A673 (cell line): Measurements from ENCODE around the gene CMIP. TPM values are rescaled to one million over a fixed set of nuclear protein-coding genes. Genes with fewer than 3 reads are reported as not detected.

ENCODE experiments used
- BruUV-seq: library from RNA; stranded (reverse); fragments of 400-500 nt; replicated peaks from 2 replicates; lab custom pipeline; 2021; lab: Mats Ljungman, UMichigan
- CTCF ChIA-PET: fragments of 300-600 bp; sonication (Branson Sonifier 250); formaldehyde crosslinking; loops from one replicate; lab custom pipeline; 2022; ENCODE audit warnings: antibody characterized with exemption; lab: Charles Lee
- POLR2A ChIA-PET: fragments of 300-600 bp; sonication (Branson Sonifier 250); formaldehyde crosslinking; loops from one replicate; lab custom pipeline; 2022; ENCODE audit warnings: antibody characterized with exemption; ENCODE audit not compliant: low non-redundant PET; lab: Charles Lee
- DNase-seq: peaks from one replicate; pipeline ENCODE4 v3.0.0-alpha.2; 2015; ENCODE audit warnings: low spot score
- H3K27ac ChIP-seq: fragments of 200-600 bp; sonication (generic); 2 replicates; pipeline ENCODE4 v1.5.1; 2016; ENCODE audit warnings: mixed run types, low read depth, mild to moderate bottlenecking, mixed read lengths, antibody characterized with exemption, low read length; ENCODE audit not compliant: poor library complexity, severe bottlenecking
- H3K27me3 ChIP-seq: fragments of 200-600 bp; sonication (generic); replicated peaks from 2 replicates; pipeline ENCODE4 v1.6.1; 2017; ENCODE audit warnings: mixed run types, low read depth, mild to moderate bottlenecking, mixed read lengths, antibody characterized with exemption, low read length; ENCODE audit not compliant: insufficient read depth, poor library complexity
- H3K36me3 ChIP-seq: fragments of 200-600 bp; sonication (generic); 2 replicates; pipeline ENCODE4 v1.6.1; 2016; ENCODE audit warnings: mixed run types, mild to moderate bottlenecking, mixed read lengths, antibody characterized with exemption, low read length; ENCODE audit not compliant: insufficient read depth, poor library complexity, severe bottlenecking
- H3K4me1 ChIP-seq: fragments of 200-600 bp; sonication (generic); 2 replicates; pipeline ENCODE4 v1.6.1; 2017; ENCODE audit warnings: mixed run types, mild to moderate bottlenecking, mixed read lengths, antibody characterized with exemption, low read length; ENCODE audit not compliant: insufficient read depth, poor library complexity, severe bottlenecking
- H3K4me3 ChIP-seq: fragments of 200-600 bp; sonication (generic); 2 replicates; pipeline ENCODE4 v1.5.1; 2016; ENCODE audit warnings: low read depth, mixed run types, mild to moderate bottlenecking, mixed read lengths, low read length; ENCODE audit not compliant: poor library complexity, severe bottlenecking
- H3K9me3 ChIP-seq: fragments of 200-600 bp; sonication (generic); 2 replicates; pipeline ENCODE4 v1.6.1; 2016; ENCODE audit warnings: mixed run types, low read depth, mild to moderate bottlenecking, mixed read lengths, antibody characterized with exemption, low read length; ENCODE audit not compliant: poor library complexity, severe bottlenecking
- CTCF ChIP-seq: fragments of 300-800, 200-600 bp; sonication (generic); conservative IDR thresholded peaks from 2 replicates; pipeline ENCODE4 v1.5.1; 2017; ENCODE audit warnings: low read depth, mild to moderate bottlenecking, antibody characterized with exemption, low read length, moderate library complexity, mixed read lengths
- EZH2 ChIP-seq: fragments of 200-600 bp; sonication (generic); IDR thresholded peaks from 2 replicates; pipeline ENCODE4 v1.6.1; 2017; ENCODE audit warnings: borderline replicate concordance, low read depth, mild to moderate bottlenecking, mixed read lengths, antibody characterized with exemption, low read length; ENCODE audit not compliant: poor library complexity, severe bottlenecking
- intact Hi-C: fragments of 100-400 bp; cut with micrococcal nuclease; formaldehyde crosslinking; loops from one replicate; pipeline ENCODE4 v1.10.0; 2022; ENCODE audit not compliant: unreplicated experiment
- total RNA-seq: library from RNA; stranded (reverse); gene quantifications from 2 replicates; pipeline ENCODE4 v1.2.3, GENCODE V29; 2021

The CMIP gene
- total RNA-seq, 1 experiment from 2014 or later: 25.5 TPM

GRCh38 chr16:81647527-81647926, 202.9 kb downstream of the CMIP start:
- no peak for TF ChIP-seq EZH2
- TF ChIP-seq CTCF: no peak
- Histone ChIP-seq H3K4me1 (peaks cover 4% of the 10 kb centered on the region), H3K27ac (no peak overlapping the region), H3K36me3 (no peaks in the 10 kb centered on the region), H3K9me3 (no peaks in the 10 kb centered on the region), H3K27me3 (no peaks in the 10 kb centered on the region), H3K4me3 (no peak overlapping the region)
- intact Hi-C loops: no loop called here
- BruUV-seq: no TSS peak
- ChIA-PET POLR2A (no interaction called here), CTCF (no interaction called here)
- DNase-seq: no peak

GRCh38 chr16:81649561-81650184, 205.1 kb downstream of the CMIP start:
- Histone ChIP-seq H3K27me3 (no peaks in the 10 kb centered on the region), H3K9me3 (no peaks in the 10 kb centered on the region), H3K27ac (no peak overlapping the region), H3K36me3 (no peaks in the 10 kb centered on the region), H3K4me1 (peaks cover 4% of the 10 kb centered on the region), H3K4me3 (no peak overlapping the region)
- TF ChIP-seq EZH2 (no peak), CTCF (no peak)
- intact Hi-C loops: no loop called here
- BruUV-seq: no TSS peak
- CTCF ChIA-PET: no interaction called here
- no peak for DNase-seq
- POLR2A ChIA-PET: no interaction called here

- intact Hi-C loops: no loop called here
- no TSS peak for BruUV-seq
- no peaks in the 10 kb centered on the region for H3K9me3 ChIP-seq
These were observed 205.7 kb downstream of the CMIP start for GRCh38 chr16:81650281-81650680.

More at GRCh38 chr16:81650281-81650680, 205.7 kb downstream of the CMIP start:
- CTCF ChIA-PET: no interaction called here
- TF ChIP-seq EZH2: no peak
- no peak for TF ChIP-seq CTCF
- Histone ChIP-seq H3K27me3 (no peaks in the 10 kb centered on the region), H3K27ac (no peak overlapping the region), H3K4me1 (peaks cover 4% of the 10 kb centered on the region), H3K4me3 (no peak overlapping the region), H3K36me3 (no peaks in the 10 kb centered on the region)
- no peak for DNase-seq
- POLR2A ChIA-PET: interaction anchor here (0.6 kb wide), 1 partner anchor 412 kb away, joined by 8 read pairs; no protein-coding TSS in a partner anchor
